G401.6 (cell line): Measurements from ENCODE around the gene OSBPL10.

Source experiments
- FAIRE-seq: peaks from 2 replicates; lab custom pipeline; 2012; peaks lifted over from hg19 to GRCh38; lab: Jason Lieb, UNC

Gene OSBPL10

GRCh38 chr3:31922962-31923361 lies 58.1 kb downstream of the OSBPL10 start:
- FAIRE-seq, result no peak

- FAIRE-seq, result no peak
Observed at GRCh38 chr3:31921837-31922236, 59.2 kb downstream of the OSBPL10 start.

- no peak for FAIRE-seq
Observed at GRCh38 chr3:31920310-31920709, 60.8 kb downstream of the OSBPL10 start.

GRCh38 chr3:31919528-31919927 lies 61.5 kb downstream of the OSBPL10 start:
- no peak for FAIRE-seq

GRCh38 chr3:31918179-31919150 lies 62.6 kb downstream of the OSBPL10 start:
- FAIRE-seq, result no peak

- no peak for FAIRE-seq
Observed at GRCh38 chr3:31917303-31918005, 63.6 kb downstream of the OSBPL10 start.

GRCh38 chr3:31911643-31912042 lies 69.4 kb downstream of the OSBPL10 start:
- no peak for FAIRE-seq

GRCh38 chr3:31911124-31911523 lies 69.9 kb downstream of the OSBPL10 start:
- no peak for FAIRE-seq

GRCh38 chr3:31909455-31909854 lies 71.6 kb downstream of the OSBPL10 start:
- no peak for FAIRE-seq

GRCh38 chr3:31908391-31909097 lies 72.5 kb downstream of the OSBPL10 start:
- FAIRE-seq, result no peak

- no peak for FAIRE-seq
Observed at GRCh38 chr3:31906182-31906581, 74.9 kb downstream of the OSBPL10 start.

- FAIRE-seq, result no peak
Observed at GRCh38 chr3:31903686-31904431, 77.2 kb downstream of the OSBPL10 start.

- no peak for FAIRE-seq
Observed at GRCh38 chr3:31900583-31900982, 80.5 kb downstream of the OSBPL10 start.

- FAIRE-seq, result no peak
Observed at GRCh38 chr3:31896648-31897433, 84.2 kb downstream of the OSBPL10 start.

GRCh38 chr3:31896026-31896425 lies 85.0 kb downstream of the OSBPL10 start:
- FAIRE-seq, result no peak

- FAIRE-seq, result no peak
Observed at GRCh38 chr3:31895471-31895870, 85.6 kb downstream of the OSBPL10 start.

GRCh38 chr3:31892916-31893573 lies 88.0 kb downstream of the OSBPL10 start:
- FAIRE-seq, result no peak

GRCh38 chr3:31892500-31892899 lies 88.6 kb downstream of the OSBPL10 start:
- FAIRE-seq, result no peak

- no peak for FAIRE-seq
Observed at GRCh38 chr3:31891876-31892455, 89.1 kb downstream of the OSBPL10 start.
